ENCODE data around the gene CTH. TPM values are rescaled to one million over a fixed set of nuclear protein-coding genes. Genes with fewer than 3 reads are reported as not detected.

Gene CTH
- total RNA-seq, 1 donor from 2014 or later: 9.7 TPM

GRCh38 chr1:70426154-70427131 is 15.4 kb downstream of the CTH start:
- Mint-ChIP-seq H3K9me3 (ENCODE audit: unreplicated experiment) (no peaks in the 10 kb centered on the region), H3K4me3 (ENCODE audit: unreplicated experiment) (no peak overlapping the region), H3K27me3 (ENCODE audit: unreplicated experiment) (no peaks in the 10 kb centered on the region), H3K4me1 (ENCODE audit: unreplicated experiment) (peaks cover 3% of the 10 kb centered on the region), H3K27ac (ENCODE audit: unreplicated experiment) (no peak overlapping the region), H3K36me3 (ENCODE audit: unreplicated experiment) (peaks cover 27% of the 10 kb centered on the region)
- TF ChIP-seq CTCF (IDR thresholded peaks at IDR 0.05): no peak
- no peak for DNase-seq (ENCODE audit: extremely low spot score, unreplicated experiment)

GRCh38 chr1:70427976-70428375 is 16.9 kb downstream of the CTH start:
- H3K4me3 Mint-ChIP-seq (ENCODE audit: unreplicated experiment): no peak overlapping the region
- no peak overlapping the region for H3K27ac Mint-ChIP-seq (ENCODE audit: unreplicated experiment)
- peaks cover 31% of the 10 kb centered on the region for H3K36me3 Mint-ChIP-seq (ENCODE audit: unreplicated experiment)
- H3K4me1 Mint-ChIP-seq (ENCODE audit: unreplicated experiment): peaks cover 3% of the 10 kb centered on the region
- no peak for DNase-seq (ENCODE audit: extremely low spot score, unreplicated experiment)
- no peak for TF ChIP-seq CTCF (IDR thresholded peaks at IDR 0.05)
- no peaks in the 10 kb centered on the region for H3K27me3 Mint-ChIP-seq (ENCODE audit: unreplicated experiment)
- H3K9me3 Mint-ChIP-seq (ENCODE audit: unreplicated experiment): no peaks in the 10 kb centered on the region

- H3K4me1 Mint-ChIP-seq (ENCODE audit: unreplicated experiment): peaks cover 3% of the 10 kb centered on the region
- H3K4me3 Mint-ChIP-seq (ENCODE audit: unreplicated experiment): no peak overlapping the region
- DNase-seq (ENCODE audit: extremely low spot score, unreplicated experiment): no peak
- no peak overlapping the region for H3K27ac Mint-ChIP-seq (ENCODE audit: unreplicated experiment)
- no peaks in the 10 kb centered on the region for H3K9me3 Mint-ChIP-seq (ENCODE audit: unreplicated experiment)
- no peak for TF ChIP-seq CTCF (IDR thresholded peaks at IDR 0.05)
- peaks cover 37% of the 10 kb centered on the region for H3K36me3 Mint-ChIP-seq (ENCODE audit: unreplicated experiment)
- H3K27me3 Mint-ChIP-seq (ENCODE audit: unreplicated experiment): no peaks in the 10 kb centered on the region
These were observed 18.2 kb downstream of the CTH start for GRCh38 chr1:70429219-70429618.

- TF ChIP-seq CTCF (IDR thresholded peaks at IDR 0.05): no peak
- no peaks in the 10 kb centered on the region for H3K27me3 Mint-ChIP-seq (ENCODE audit: unreplicated experiment)
- H3K27ac Mint-ChIP-seq (ENCODE audit: unreplicated experiment): no peak overlapping the region
- no peak overlapping the region for H3K4me3 Mint-ChIP-seq (ENCODE audit: unreplicated experiment)
- peaks cover 39% of the 10 kb centered on the region for H3K36me3 Mint-ChIP-seq (ENCODE audit: unreplicated experiment)
- H3K4me1 Mint-ChIP-seq (ENCODE audit: unreplicated experiment): peaks cover 3% of the 10 kb centered on the region
- no peak for DNase-seq (ENCODE audit: extremely low spot score, unreplicated experiment)
- no peaks in the 10 kb centered on the region for H3K9me3 Mint-ChIP-seq (ENCODE audit: unreplicated experiment)
These were observed 18.7 kb downstream of the CTH start for GRCh38 chr1:70429757-70430156.

GRCh38 chr1:70431317-70431716 is 20.2 kb downstream of the CTH start:
- Mint-ChIP-seq H3K27me3 (ENCODE audit: unreplicated experiment) (no peaks in the 10 kb centered on the region), H3K27ac (ENCODE audit: unreplicated experiment) (no peak overlapping the region), H3K4me1 (ENCODE audit: unreplicated experiment) (peaks cover 3% of the 10 kb centered on the region), H3K9me3 (ENCODE audit: unreplicated experiment) (no peaks in the 10 kb centered on the region), H3K36me3 (ENCODE audit: unreplicated experiment) (peaks cover 39% of the 10 kb centered on the region), H3K4me3 (ENCODE audit: unreplicated experiment) (no peak overlapping the region)
- no peak for DNase-seq (ENCODE audit: extremely low spot score, unreplicated experiment)
- TF ChIP-seq CTCF (IDR thresholded peaks at IDR 0.05): no peak

Measured in osteocyte (in vitro differentiated cells).